ENCODE data around the gene CCDC134.

The CCDC134 gene

DNA sequence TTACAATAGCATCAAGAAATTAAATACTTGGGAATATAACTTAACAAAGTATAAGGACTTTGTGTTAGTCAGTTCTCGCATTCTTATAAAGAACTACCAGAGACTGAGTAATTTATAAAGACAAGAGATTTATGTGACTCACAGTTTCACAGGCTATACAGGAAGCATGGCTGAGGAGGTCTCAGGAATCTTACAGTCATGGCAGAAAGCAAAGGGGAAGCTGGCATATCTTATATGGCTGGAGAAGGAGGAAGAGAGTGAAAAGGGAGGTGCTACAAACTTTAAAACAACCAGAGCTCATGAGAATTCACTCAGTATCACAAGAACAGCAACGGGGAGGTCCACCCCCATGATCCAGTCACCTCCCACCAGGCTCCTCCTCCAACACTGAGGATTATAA lies 32.0 kb upstream of the CCDC134 start:
- TF ChIP-seq, protein P1, sequence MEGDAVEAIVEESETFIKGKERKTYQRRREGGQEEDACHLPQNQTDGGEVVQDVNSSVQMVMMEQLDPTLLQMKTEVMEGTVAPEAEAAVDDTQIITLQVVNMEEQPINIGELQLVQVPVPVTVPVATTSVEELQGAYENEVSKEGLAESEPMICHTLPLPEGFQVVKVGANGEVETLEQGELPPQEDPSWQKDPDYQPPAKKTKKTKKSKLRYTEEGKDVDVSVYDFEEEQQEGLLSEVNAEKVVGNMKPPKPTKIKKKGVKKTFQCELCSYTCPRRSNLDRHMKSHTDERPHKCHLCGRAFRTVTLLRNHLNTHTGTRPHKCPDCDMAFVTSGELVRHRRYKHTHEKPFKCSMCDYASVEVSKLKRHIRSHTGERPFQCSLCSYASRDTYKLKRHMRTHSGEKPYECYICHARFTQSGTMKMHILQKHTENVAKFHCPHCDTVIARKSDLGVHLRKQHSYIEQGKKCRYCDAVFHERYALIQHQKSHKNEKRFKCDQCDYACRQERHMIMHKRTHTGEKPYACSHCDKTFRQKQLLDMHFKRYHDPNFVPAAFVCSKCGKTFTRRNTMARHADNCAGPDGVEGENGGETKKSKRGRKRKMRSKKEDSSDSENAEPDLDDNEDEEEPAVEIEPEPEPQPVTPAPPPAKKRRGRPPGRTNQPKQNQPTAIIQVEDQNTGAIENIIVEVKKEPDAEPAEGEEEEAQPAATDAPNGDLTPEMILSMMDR (IDR thresholded peaks at IDR 0.05): no peak

DNA sequence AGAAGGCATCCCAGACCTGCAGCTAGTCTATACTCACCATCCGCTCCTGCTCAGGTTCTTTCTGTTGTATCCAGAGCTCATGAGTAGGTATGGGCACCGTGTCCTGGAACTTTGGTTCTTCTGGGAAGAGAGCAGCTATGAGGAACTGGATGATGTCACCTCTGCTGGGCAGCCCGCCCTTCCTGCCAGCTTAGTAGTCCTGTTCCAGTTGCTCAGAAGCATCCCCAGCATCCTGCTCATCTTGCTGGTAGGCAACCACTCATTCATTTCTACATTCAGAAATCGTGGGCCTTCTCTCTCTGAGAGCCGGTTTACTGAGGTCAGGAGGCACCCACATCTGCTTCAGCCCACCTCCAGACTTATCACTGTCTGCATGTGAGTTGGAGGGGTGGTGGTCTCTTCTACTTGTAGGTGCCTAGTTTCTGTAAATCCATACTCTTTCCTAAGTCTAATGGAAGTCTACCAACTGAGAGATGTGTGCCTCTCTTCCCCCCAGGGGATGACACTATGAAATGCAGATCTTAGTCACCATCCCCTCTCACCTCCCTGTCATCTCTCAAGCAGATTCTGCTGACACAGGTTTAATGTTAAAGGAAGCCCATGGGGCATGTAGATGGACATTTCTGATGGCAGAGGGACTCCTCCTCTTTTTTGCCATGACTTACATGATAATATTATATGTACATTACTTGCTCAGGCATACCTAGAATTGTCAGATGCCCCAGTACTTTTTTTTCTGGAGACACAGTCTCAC lies 29.6 kb upstream of the CCDC134 start:
- TF ChIP-seq, protein P1 (IDR thresholded peaks at IDR 0.05): no peak

DNA sequence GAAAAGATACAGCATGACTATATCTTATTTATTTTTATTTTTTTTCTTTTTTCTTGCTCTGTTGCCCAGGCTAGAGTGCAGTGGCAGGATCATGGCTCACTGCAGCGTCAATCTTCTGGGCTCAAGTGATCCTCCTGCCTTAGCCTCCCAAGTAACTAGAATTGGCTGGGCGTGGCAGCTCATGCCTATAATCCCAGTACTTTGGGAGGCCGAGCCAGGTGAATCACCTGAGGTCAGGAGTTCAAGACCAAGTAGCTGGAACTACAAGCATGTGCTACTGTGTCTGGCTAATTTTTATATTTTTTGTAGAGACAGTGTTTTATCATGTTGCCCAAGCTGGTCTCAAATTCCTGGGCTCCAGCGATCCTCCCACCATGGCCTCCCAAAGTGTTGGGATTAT lies 28.3 kb upstream of the CCDC134 start:
- TF ChIP-seq, protein P1 (IDR thresholded peaks at IDR 0.05): no peak

DNA sequence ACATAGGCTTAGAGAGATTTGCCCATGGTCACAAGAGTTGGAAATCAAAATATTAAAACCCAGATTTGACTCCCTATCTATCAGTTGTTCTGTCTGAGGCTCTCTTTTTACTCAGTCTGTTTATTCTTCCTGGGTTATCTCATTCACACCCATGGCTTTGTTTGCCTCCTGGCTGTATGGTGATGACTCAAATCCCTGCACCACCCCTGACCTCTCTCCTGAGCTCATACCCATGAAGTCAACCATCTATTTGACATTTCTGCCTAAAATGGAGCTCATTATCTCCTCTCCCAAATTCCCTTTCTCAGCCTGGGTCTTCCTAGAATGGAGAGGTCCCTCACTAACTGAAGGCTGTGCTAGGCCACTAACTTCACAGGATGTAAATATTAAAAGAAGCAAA lies 27.8 kb upstream of the CCDC134 start:
- TF ChIP-seq, protein P1 (IDR thresholded peaks at IDR 0.05): no peak

DNA sequence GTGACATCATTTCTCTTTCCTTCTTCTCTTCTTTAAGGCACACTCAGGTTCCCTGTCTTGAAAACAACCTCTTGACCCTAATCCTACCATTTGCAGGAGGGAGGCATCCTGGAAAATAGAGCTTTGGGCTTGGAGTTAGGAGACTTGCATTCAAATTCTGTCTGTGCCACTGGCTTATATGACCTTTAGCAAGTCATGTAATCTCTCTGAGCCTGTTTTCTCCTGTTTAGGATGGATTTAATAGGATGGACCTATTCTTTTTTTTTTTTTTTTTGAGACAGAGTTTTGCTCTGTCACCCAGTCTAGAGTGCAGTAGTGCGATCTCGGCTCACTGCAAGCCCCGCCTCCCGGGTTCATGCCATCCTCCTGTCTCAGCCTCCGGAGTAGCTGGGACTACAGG lies 25.1 kb upstream of the CCDC134 start:
- TF ChIP-seq, protein P1 (IDR thresholded peaks at IDR 0.05): no peak

DNA sequence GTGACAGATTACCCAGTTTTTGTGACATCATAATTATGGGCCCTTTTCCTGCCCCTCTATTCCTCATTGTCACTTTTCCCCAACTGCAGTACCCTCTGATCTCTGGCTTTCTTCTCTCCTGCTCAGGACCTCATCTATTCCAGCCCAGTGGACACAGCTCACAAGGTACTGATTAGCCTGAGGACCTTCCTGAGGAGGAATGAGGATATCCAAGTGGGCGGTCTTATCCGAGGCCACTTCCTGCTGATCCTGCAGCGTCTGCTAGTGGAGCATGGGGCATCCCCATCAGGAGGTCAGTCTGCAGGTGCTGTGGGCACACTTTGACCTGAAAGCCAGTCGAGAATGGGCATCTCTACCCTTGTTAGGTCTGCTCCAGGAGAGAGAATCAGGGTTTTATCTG lies 24.5 kb upstream of the CCDC134 start:
- TF ChIP-seq, protein P1 (IDR thresholded peaks at IDR 0.05): no peak

DNA sequence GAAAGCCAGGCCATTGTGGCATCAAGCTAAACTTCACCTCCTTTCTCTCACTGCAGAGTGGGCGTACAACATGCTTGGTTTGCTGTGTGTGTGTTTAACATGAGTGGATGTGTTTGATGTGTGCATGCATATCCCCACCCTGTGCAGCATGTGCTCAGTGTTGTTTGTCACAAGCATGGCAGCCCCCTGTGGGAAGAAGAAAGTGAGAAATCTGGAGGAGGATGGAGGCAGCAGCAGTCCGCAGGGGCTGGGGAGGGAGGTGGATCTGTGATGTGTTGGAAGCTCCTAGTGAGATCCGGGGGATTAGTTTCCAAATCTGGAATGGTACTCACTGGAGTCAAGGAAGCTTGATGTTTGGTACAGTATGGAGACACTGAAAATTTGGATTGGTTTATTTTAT lies 24.1 kb upstream of the CCDC134 start:
- TF ChIP-seq, protein P1 (IDR thresholded peaks at IDR 0.05): no peak
